HEK293 (cell line): ENCODE results near the gene SLC2A5.

Experiments
- BCL11A ChIP-seq: fragments of 450-650 bp; formaldehyde crosslinking; IDR thresholded peaks from 2 replicates; pipeline ENCODE4 v1.5.1; 2016; ENCODE audit warnings: low read depth, missing biosample characterization, missing genetic modification characterization
- CTCF ChIP-seq: fragments of 450-650 bp; formaldehyde crosslinking; IDR thresholded peaks from 2 replicates; pipeline ENCODE4 v1.5.1; 2016; ENCODE audit warnings: missing biosample characterization, missing genetic modification characterization
- ZFP41 ChIP-seq: fragments of 450-650 bp; formaldehyde crosslinking; IDR thresholded peaks from 2 replicates; pipeline ENCODE4 v1.5.1; 2016; ENCODE audit warnings: missing biosample characterization, missing genetic modification characterization, borderline replicate concordance
- ZNF140 ChIP-seq: fragments of 450-650 bp; formaldehyde crosslinking; IDR thresholded peaks from 2 replicates; pipeline ENCODE4 v1.5.1; 2016; ENCODE audit warnings: missing biosample characterization, missing genetic modification characterization
- ZNF24 ChIP-seq: fragments of 450-650 bp; formaldehyde crosslinking; IDR thresholded peaks from 2 replicates; pipeline ENCODE4 v1.5.1; 2016; ENCODE audit warnings: missing biosample characterization, missing genetic modification characterization
- ZNF510 ChIP-seq: fragments of 450-650 bp; formaldehyde crosslinking; IDR thresholded peaks from 2 replicates; pipeline ENCODE4 v1.5.1; 2018; ENCODE audit warnings: mild to moderate bottlenecking, missing genetic modification characterization, missing biosample characterization; ENCODE audit not compliant: insufficient replicate concordance

- TF ChIP-seq ZFP41 (tag by site-specific recombination) (no peak), ZNF24 (tag by site-specific recombination) (no peak), BCL11A (no peak), CTCF (no peak), ZNF140 (no peak), ZNF510 (no peak)
These were observed 54.7 kb downstream of the SLC2A5 start for GRCh38 chr1:9014475-9015375.
